Measurements from ENCODE around the gene ROBO2.

Gene ROBO2

DNA sequence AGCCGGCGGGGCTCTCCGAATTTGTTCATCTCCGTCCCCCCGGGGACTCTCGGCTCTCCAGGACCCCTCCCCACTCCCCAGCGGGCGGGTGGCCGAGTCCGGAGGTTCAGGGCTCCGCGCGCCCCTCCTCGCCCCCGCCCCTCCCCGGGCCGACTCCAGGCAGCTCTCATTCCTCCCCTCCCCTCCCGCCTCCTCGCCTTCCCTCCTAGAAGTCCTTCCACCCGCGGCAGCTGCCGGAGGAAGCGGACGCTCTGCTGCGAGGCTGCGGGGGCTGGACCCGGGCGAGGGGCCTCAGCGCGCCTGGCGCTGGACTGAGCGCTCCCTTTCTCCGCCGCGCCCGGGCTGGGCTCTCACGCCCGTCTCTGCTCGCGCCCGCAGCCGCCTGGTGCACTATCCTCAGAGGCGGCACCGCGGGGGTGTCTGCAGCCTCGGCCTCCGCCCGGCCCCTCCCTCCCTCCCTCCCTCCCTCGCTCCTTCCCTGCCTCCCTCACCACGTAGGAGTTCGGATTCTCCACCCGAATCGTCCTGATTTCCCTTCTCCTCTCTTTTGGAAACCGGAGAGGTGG, at the start of gene ROBO2:
Gene ROBO2, plus strand, starts transcription at position 494 of the 566 bp plus-strand sequence. CDS start 687 bp downstream, outside the sequence.
- DNase-seq (ENCODE audit: low read depth) = no peak

- no peak for DNase-seq (ENCODE audit: low read depth)
These were observed 49.3 kb upstream of the ROBO2 start for GRCh38 chr3:76990606-76991005.

DNA sequence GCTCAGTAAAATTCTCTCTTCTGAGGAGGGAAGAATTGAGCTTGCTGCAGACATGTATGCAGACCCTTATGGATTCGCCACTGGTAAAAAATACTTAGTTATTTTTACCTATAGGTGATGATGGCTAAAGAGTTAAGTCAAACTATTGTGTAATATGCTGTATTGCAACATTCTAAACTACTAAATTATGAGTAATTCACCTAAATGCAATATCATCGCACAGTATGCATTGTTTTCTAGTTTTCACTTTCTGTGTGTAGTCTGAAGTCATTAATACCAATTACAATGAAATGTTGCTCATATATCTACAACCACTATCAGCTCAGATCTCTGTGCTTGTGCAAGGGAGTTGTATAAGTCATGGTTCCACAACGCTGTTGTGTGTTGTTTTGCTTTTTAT, 48.7 kb upstream of the ROBO2 start:
- DNase-seq (ENCODE audit: low read depth) = no peak

GRCh38 chr3:76997733-76998132, 42.2 kb upstream of the ROBO2 start:
- no peak for DNase-seq (ENCODE audit: low read depth)

DNA sequence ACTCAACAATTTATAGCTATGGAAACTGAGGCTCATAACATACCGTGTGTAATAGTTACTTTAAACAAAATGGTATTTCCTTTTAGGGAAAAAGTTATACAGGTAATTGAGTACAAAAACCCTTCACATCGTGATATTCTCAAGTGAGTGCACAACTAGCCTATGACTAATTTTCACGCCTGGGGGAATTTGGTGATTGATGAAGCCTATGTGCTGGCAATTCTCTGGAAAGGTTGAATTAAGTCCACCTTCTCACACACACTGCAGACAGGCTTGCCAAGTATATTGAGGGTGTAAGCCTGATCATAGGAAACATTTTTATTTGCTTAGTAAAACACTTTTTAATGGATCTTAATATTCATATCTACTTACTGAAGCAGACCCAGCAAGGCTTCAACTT, 41.3 kb upstream of the ROBO2 start:
- DNase-seq (ENCODE audit: low read depth) = no peak

DNA sequence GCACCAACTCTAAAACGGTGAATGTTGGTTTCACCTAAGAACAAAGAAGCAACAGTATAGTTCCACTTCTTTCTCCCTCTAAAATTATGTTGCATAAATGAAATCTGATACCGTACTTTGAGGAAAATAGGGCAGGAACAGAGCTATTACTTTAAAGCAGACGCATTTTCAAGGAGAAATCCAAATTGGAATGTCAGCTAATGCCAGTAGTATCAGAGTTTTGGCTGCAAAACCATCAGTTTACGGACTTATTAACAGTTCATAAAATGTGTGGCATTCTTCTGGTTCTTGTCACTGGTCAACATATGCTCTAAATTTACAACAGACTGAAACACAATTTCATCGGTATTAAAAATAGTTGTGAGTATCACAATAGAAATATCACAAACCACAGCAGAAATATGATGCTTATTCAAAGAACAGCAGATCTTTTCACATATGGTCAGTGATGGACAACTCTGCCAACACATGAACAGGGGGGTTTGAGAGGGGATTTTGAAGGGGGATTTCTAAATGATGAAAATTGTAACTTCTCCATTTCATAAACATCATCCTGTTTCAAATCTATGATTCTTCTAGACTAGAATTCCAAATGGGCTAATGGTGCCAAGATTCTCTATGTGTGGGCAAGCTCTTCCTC, 38.7 kb upstream of the ROBO2 start:
- DNase-seq (ENCODE audit: low read depth) = no peak

DNA sequence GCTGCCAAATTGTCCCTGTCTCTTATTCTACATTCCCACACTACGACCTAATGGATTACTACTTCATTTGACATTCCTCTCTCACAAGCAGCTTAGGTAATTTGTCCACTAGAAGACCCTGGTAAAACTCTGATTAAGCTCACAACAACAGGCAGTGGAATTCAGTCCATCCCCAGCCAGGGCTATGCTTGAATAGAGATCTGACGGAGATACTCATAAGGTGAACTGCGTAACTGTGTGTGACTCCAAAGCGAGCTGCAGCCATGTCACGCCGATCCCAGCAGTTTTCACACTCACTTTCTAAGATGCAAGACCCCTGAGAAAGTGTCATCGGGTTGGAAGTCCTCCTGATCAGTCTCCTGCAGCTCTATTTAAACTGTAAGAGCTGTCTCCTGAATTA, 25.7 kb upstream of the ROBO2 start:
- no peak for DNase-seq (ENCODE audit: low read depth)

- DNase-seq (ENCODE audit: low read depth) = no peak
These were observed 14.4 kb upstream of the ROBO2 start for GRCh38 chr3:77025471-77025870.

DNA sequence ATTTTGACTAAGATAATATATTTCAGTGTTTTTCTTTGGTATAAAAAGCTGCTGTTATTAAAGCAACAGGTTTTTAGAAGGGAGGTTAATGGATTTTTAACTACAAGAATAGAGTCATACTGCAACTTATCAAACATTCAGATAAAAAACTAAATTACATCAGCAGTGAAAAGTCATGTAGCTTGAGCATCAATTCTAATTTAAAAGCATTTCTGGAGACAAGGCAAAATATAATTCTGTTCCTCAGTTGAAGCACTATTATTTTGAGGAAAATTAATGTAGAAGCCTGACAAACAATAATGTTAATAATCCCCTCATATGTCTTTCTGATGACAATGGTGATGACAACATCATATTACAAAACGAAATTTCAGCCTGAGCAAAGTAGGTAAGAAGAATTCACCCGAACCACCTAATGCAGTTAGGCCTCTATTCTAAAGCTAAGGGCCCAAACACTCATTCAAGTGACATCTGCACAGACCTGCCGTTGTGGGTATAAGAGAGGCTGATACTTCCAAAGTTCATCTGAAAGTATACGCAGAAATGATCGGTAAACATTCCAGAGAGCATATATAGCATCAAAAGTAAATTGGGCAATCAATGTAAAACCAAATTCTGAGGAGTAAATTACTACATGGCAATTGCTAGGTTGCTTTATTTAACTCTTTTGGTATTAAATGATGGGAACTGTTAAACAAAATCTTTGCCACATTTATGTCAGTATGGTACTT, 12.8 kb upstream of the ROBO2 start:
- no peak for DNase-seq (ENCODE audit: low read depth)

GRCh38 chr3:77028005-77028404, 11.9 kb upstream of the ROBO2 start:
- no peak for DNase-seq (ENCODE audit: low read depth)

GRCh38 chr3:77038468-77038929, 1.4 kb upstream of the ROBO2 start:
- DNase-seq (ENCODE audit: low read depth) = no peak

GRCh38 chr3:77038930-77039605, 831 bp upstream of the ROBO2 start:
- DNase-seq (ENCODE audit: low read depth) = no peak

GRCh38 chr3:77040216-77040615, 317 bp downstream of the ROBO2 start:
- no peak for DNase-seq (ENCODE audit: low read depth)

DNA sequence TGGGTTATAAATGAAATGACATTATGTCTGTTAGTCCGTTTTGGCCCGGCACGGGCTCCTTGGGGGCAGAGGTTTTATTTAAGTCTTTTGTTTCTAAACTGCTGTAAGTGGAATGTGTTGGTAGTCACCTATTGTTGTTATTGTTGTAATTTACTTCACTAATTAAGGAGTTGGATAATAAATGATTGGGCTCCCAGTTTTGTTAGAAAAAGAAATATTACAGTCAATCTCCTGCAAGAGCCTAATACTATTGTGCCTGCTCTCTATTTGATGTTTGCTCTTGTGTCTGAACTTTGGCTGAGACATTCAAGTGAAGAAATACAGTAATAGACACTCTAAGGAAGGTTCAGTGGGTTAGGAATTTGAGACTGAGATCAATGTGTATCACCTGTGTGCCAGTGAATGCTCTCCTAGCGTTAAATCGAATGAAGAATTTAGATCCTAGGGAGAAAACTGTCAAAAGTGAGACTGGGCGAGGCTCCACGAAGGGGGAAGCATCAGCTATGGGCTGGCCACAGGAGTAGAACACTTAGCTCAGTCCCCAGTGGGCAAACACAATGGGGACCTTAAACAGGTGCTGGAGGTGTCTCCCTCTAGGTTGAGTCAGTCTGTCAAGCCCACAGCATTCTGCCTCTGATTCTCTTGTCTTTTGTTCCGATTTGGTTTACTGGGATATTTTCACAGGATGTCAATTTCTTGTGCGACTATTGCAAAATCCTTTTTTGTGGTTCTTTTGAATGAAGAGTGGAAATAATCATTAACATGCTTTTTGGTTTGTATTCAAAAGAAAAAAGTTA, 1.2 kb downstream of the ROBO2 start:
- no peak for DNase-seq (ENCODE audit: low read depth)

DNA sequence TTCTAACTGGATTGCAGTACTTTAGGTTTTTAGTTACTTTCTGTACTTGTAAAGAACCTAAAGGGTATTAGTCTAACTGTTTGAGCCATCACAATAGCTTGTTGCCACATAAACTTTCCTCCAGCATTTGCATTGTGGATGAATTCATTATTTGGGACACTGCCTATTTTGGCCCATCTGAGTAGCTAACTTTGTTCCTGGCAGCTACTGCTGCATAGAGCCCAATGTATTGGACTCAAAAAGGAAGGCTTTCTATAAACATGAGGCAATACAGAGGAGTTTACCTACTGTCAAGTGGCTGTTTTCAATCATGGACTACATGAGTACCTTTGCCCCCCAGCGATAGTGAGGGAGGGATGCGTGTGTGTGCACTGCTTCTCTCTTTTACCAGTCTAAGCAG, 1.9 kb downstream of the ROBO2 start:
- no peak for DNase-seq (ENCODE audit: low read depth)

DNA sequence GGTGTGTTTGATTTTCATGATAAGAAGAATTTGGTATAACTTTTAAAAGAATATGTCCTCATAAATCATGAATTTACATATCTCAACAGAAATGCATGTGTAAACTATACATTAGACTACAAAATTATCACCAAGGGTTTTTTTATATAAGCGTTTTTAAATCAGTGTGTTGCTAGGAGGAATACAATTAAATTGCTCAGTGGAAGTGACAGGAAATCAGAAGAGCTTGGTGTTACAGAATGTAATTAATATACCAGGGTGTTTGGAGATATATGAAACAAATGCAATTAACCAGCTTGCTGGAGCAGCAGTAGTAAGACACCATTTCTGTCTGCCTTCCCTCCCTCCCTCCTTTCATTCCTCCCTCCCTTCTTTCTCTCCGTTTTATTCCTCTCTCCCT, 2.4 kb downstream of the ROBO2 start:
- DNase-seq (ENCODE audit: low read depth) = no peak

- DNase-seq (ENCODE audit: low read depth) = no peak
These were observed 3.0 kb downstream of the ROBO2 start for GRCh38 chr3:77042882-77043281.

DNA sequence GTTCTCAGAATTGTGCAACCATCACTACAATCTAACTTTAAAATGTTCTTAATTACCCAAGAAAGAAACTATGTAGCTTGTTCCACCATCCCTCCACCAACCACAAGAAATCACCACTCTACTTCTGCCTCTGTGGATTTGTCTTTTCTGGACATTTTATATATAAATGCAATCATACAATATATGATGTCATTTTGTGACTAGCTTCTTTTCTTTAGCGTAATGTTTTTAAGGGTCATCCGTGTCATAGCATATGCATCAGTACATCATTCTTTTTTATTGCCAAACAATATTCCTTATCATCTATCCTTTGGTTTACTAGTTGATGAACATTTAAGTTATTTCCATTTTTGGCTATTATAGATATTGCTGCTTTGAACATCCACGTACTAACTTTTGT, 5.8 kb downstream of the ROBO2 start:
- no peak for DNase-seq (ENCODE audit: low read depth)

DNA sequence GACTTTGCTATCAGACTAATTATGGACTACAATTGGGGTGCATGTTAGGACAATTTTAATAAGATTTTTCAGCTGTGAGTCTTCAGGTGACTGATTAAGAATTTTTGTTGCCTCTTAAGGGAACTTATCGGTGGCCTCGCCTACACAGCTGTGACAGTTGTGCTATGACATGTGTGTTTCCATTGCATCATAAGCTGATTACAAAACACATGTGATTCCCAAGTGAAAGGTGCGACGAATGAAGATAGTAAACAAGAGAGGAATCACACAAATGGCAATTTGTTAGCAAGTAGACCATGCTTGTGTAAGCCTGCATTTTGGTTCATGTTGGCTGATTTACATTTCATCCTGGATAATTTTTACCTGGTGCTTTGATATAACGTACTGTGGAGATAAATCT, 8.3 kb downstream of the ROBO2 start:
- DNase-seq (ENCODE audit: low read depth) = no peak

- DNase-seq (ENCODE audit: low read depth) = no peak
These were observed 11.7 kb downstream of the ROBO2 start for GRCh38 chr3:77051591-77051990.

DNA sequence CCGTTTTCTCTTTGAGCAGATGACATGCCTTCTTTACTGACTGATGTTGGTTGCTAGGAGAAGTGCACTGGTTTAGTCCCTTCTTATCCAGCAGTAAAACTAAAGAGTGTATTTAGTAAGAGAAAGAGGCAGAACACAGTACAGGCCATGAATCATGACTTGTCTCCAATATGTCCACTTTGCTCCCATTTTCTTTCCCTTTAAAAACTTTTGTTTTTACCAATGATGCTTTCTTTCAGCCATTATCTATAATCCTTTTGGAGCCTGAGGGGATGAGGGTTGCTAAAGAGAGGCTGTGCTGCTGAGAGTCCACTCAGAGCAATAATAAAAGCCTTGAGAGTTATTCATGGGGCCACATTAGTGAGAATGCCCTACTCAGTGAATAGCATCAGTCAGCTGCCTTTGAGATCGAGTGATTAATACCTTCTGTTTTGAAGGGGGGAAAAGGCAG, 12.2 kb downstream of the ROBO2 start:
- DNase-seq (ENCODE audit: low read depth) = no peak

Measured in stimulated activated CD4-positive, alpha-beta T cell treated with anti-CD3 and anti-CD28 coated beads, Interleukin-2, amount 100 ng/mL, for 4 hours (primary cell).